Measurements from ENCODE around the gene KRTAP10-3. TPM values are rescaled to one million over a fixed set of nuclear protein-coding genes. Genes with fewer than 3 reads are reported as not detected.
A peak's percentile ranks its signal among the peaks of the same experiment; 100 is the strongest.

Gene KRTAP10-3
- total RNA-seq, 1 donor from 2014 or later, result not detected

DNA sequence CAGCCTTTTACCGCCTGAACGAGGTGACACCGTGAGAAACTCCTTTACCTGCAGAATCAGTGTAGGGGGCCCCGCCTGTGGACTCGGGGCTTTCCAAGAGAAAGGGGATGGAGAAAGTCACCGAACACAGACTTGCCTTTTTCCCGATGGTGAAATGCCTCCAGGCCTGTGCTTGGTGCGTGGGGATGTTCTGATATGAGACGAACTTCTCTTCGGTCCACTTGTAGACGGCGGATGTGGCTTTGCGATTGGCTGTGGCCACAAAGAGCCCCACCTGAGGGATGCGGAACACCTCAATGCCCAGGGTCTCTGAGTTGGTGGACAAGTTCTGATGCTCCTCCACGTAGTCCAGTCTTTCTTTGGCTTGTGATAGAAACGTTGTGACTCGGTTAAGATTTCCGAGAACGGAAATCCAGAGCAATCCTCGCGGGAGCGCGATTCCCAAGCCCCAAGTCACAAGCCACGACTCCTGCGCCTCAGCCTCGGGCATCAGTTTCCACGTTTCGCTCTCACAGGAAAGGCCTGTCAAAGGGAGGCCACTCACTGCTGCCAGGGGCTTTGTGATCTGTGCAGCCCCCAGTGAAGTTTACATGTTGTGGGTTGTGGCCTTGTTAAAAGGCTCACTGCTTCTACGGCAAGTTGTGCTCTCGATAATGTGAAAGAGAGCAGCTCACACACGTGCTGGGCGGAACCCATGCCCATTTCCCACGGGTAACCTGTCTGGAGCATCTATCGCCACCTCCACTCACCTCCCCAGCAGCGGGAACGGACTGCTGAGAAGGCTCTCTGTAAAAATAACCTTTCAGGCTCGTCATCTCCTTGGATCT lies 31.2 kb downstream of the KRTAP10-3 start:
- intact Hi-C loops (cut with micrococcal nuclease), result no loop called here
- H3K4me3 ChIP-seq, result no peak overlapping the region
- TF ChIP-seq, protein P1, sequence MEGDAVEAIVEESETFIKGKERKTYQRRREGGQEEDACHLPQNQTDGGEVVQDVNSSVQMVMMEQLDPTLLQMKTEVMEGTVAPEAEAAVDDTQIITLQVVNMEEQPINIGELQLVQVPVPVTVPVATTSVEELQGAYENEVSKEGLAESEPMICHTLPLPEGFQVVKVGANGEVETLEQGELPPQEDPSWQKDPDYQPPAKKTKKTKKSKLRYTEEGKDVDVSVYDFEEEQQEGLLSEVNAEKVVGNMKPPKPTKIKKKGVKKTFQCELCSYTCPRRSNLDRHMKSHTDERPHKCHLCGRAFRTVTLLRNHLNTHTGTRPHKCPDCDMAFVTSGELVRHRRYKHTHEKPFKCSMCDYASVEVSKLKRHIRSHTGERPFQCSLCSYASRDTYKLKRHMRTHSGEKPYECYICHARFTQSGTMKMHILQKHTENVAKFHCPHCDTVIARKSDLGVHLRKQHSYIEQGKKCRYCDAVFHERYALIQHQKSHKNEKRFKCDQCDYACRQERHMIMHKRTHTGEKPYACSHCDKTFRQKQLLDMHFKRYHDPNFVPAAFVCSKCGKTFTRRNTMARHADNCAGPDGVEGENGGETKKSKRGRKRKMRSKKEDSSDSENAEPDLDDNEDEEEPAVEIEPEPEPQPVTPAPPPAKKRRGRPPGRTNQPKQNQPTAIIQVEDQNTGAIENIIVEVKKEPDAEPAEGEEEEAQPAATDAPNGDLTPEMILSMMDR (IDR thresholded peaks at IDR 0.05; ENCODE audit: borderline replicate concordance), result no peak
- no peaks in the 10 kb centered on the region for H3K4me1 ChIP-seq
- no peaks in the 10 kb centered on the region for H3K9me3 ChIP-seq (replicated peaks)
- H3K27ac ChIP-seq (replicated peaks), result no peak overlapping the region
- H3K27me3 ChIP-seq (ENCODE audit: low read depth), result peaks cover 28% of the 10 kb centered on the region
- H3K36me3 ChIP-seq, result no peaks in the 10 kb centered on the region
- DNase-seq, result peak; percentile 1

DNA sequence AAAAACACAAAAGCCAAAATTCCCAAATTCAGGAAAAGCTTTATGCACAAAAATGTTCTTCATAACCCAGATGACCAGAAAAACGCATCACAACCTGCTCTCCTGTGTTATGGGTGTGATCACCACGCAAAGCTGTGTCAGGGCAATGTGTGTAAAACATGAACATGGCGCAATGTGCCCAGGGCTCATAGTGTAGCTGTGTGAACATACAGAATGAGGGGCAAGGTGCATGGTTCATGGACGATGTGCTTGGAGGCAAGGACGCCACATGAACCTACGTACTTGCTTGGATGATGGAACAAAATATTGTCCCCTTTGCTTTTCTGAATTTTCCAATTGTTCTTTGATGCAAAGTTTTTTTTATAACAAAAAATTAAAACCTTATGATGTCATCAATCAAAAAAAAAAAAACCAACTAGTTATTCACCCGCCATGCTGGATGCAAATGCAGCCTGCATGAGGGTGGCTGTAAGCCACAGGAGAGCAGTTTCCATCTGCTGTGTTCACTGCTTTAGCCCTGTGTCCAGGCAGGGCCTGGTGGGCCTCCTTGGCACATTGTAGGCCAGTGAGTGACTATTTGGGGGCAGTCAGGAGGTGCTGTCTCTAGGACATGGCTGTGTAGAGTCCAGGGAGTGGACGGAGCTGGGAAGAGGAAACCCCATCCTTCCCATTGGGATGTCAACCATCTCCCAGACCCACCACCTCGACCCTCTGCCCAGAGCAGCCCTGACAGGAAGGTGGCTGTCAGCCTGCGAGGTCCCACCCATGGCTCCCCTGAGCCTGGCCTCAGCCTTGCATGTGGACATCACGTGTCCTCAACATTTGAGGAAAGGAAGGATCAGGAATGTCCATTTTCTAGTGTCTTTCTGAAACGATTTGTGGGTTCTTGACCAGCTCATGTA lies 32.2 kb downstream of the KRTAP10-3 start:
- peaks cover 29% of the 10 kb centered on the region for H3K27me3 ChIP-seq (ENCODE audit: low read depth)
- H3K9me3 ChIP-seq (replicated peaks), result no peaks in the 10 kb centered on the region
- TF ChIP-seq, protein P1 (IDR thresholded peaks at IDR 0.05; ENCODE audit: borderline replicate concordance), result no peak
- intact Hi-C loops (cut with micrococcal nuclease), result no loop called here
- DNase-seq, result no peak
- no peak overlapping the region for H3K27ac ChIP-seq (replicated peaks)
- H3K36me3 ChIP-seq, result no peaks in the 10 kb centered on the region
- H3K4me1 ChIP-seq, result no peaks in the 10 kb centered on the region
- no peak overlapping the region for H3K4me3 ChIP-seq

DNA sequence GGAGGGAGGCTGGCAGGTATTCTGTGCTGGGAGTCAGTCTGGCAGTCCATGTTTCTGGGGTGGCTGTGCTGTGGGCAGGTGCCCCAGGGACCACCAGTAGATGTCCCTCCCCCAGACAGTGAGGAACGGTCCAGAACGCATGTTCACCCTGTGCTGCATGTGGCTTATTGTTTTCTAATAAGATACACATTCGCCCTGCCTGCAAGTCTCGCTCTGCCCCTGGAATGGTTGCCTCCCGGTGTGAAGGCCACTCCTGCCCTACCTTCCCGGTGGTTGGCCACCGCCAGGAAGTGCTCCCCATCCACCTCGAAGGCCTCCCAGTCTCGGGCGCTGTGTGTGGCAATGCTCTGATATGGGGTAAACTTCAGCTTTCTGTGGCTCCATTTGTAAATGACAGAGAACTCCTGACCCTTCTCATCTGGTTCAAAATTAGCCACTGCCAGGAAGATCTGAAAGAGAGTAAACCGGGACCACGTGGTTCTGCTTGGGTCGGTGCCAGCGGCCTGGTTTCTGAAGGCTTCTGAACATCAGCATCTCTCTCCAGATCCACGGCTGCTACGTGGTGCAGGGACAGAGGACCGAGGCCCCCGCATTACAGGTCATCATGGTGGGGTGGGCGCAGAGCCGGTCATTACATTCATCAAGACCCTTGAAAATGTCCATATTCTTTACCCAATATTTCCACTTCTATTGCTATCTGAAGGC lies 33.1 kb downstream of the KRTAP10-3 start:
- Histone ChIP-seq H3K36me3 (no peaks in the 10 kb centered on the region), H3K4me3 (no peak overlapping the region), H3K9me3 (replicated peaks) (no peaks in the 10 kb centered on the region), H3K27ac (replicated peaks) (no peak overlapping the region), H3K4me1 (no peaks in the 10 kb centered on the region), H3K27me3 (ENCODE audit: low read depth) (peaks cover 29% of the 10 kb centered on the region)
- TF ChIP-seq, protein P1 (IDR thresholded peaks at IDR 0.05; ENCODE audit: borderline replicate concordance), result no peak
- intact Hi-C loops (cut with micrococcal nuclease), result no loop called here
- DNase-seq, result peak; percentile 6

DNA sequence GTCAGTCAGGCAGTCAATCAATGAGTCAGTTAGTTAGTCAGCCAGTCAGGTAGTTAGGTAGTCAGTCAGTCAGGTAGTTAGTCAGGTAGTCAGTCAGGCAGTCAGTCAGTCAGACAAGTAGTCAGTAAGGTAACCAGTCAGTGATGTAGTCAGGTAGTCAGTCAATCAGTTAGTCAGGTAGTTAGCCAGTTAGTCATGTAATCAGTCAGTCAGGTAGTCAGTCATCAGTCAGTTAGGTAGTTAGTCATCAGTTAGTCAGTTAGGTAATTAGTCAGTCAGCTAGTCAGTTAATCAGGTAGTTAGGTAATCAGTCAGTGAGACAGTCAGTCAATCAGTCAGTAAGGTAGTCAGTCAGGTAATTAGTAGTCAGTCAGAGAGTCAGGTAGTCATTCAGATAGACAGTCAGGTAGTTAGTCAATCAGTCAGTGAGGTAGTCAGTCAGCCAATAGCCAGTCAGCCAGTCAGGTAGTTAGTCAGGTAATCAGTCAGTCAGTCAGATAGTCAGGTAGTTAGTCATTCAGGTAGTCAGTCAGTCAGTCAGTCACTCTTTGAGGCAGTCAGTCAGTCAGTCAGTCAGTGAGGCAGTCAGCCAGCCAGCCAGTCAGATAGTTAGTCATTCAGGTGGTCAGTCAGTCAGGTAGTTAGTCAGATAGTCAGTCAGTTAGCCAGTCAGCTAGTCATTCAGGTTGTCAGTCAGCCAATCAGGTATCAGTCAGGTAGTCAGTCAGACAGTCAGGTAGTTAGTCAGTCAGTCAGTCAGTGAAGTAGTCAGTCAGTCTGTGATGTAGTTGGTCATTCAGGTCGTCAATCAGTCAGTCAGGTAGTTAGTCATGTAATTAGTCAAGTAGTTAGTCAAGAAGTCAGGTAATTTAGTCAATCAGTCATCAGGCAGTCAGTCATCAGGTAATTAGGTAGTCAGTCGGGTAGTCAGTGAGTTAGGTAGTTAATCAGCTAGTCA lies 33.9 kb downstream of the KRTAP10-3 start:
- H3K27ac ChIP-seq (replicated peaks), result no peak overlapping the region
- no peak overlapping the region for H3K4me3 ChIP-seq
- TF ChIP-seq, protein P1 (IDR thresholded peaks at IDR 0.05; ENCODE audit: borderline replicate concordance), result no peak
- no peaks in the 10 kb centered on the region for H3K9me3 ChIP-seq (replicated peaks)
- H3K27me3 ChIP-seq (ENCODE audit: low read depth), result peaks cover 32% of the 10 kb centered on the region
- intact Hi-C loops (cut with micrococcal nuclease), result no loop called here
- no peaks in the 10 kb centered on the region for H3K4me1 ChIP-seq
- H3K36me3 ChIP-seq, result no peaks in the 10 kb centered on the region
- DNase-seq, result no peak

All from left ventricle myocardium inferior (tissue), 1 donor.